ENCODE results near the gene AKAIN1.

DNA sequence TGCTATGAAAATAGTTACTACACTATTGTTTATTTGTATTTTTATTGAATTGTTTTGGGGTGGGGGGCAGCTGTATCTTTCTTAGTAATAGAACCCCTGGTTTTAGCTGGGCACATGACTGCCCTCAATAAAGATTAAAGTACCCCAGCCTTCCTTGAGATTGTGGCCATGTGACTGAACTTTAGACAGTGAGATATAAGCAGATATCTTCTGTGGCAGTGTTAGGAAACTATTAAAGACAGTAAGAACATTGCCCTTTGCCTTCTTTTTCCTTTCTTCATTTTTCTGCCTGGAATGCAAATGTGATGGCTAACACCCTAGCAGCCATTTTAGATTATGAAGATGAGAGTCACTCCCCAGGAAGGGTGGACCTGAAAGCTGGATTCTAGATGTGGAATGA lies 47.9 kb upstream of the AKAIN1 start:
- TF ChIP-seq EZH2 (IDR thresholded peaks at IDR 0.05; ENCODE audit: borderline replicate concordance, low read length) (no peak), CTCF (IDR thresholded peaks at IDR 0.05; ENCODE audit: low read length) (no peak)
